Tongue (tissue), 2 donors: ENCODE data around the gene KRT17. TPM values are rescaled to one million over a fixed set of nuclear protein-coding genes. Genes with fewer than 3 reads are reported as not detected.
A peak's percentile ranks its signal among the peaks of the same experiment; 100 is the strongest.

Experiments
- DNase-seq: peaks from one replicate; pipeline ENCODE4 v3.0.0-alpha.2; 2015
- total RNA-seq: library from RNA; depleted of rRNA; stranded (reverse); fragments of >200 nt; gene quantifications from one replicate; pipeline ENCODE4 v1.2.3, GENCODE V29; 2014

Gene KRT17
- total RNA-seq: 253 TPM

- DNase-seq: peak; percentile 79
These were observed at the start of gene KRT17 for GRCh38 chr17:41624208-41625101. Gene KRT17, minus strand, starts transcription at chr17:41624575. Its CDS starts 66 bp downstream, at chr17:41624509.

DNA sequence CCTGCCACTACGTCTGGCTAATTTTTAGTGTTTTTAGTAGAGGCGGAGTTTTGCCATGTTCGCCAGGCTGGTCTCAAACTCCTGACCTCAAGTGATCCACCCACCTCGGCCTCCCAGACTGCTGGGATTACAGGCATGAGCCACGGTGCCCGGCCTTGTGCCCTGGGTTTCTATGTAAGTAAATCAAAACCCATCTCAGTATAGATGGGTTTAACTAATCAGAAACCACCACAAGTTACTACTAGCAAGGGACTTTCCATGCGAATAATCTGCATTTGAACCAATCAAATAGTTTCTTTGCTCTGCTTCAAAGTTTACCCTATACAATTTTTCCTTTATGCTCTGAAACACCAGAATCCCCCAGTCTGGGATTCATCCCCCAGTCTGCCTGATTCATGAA, 47.8 kb upstream of the KRT17 start:
- DNase-seq: no peak

DNA sequence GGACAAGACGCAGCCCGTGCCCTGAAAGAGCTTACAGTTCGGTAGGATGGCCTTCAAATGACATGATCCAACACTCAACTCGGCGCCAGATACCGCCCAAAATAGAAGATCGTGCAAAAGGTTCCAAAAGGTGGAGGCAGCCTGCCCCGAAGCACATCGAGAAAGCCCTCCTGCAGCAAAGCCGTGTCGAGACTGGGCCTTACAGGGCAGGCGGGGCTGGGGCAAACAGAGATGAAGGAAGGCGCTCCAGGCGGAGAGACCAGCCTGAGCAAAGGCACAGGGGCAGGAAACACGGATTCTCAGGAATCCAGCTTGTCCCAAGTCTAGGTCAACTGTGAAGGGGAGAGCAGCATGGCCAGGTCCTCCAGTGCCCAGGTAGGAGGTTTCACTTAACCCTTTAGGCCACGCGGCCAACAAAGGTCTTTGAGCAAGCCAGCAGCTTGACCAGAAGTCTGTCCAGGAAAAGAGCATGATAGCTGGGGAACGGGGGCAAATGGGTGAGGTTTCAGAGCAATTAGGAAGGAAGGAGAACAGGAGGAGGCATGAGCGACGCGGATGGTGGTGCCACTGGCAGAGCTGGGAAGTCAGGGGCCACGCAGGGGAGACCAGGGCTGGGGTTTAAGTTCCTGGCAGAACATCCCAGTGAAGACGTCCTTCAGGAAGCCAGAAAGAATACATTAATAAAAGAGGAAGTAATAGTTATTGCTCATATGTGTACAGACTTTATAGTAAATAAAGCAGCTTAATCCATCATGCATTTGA, 43.1 kb upstream of the KRT17 start:
- DNase-seq: no peak

GRCh38 chr17:41666708-41667279, 42.4 kb upstream of the KRT17 start:
- DNase-seq: peak; percentile 91

DNA sequence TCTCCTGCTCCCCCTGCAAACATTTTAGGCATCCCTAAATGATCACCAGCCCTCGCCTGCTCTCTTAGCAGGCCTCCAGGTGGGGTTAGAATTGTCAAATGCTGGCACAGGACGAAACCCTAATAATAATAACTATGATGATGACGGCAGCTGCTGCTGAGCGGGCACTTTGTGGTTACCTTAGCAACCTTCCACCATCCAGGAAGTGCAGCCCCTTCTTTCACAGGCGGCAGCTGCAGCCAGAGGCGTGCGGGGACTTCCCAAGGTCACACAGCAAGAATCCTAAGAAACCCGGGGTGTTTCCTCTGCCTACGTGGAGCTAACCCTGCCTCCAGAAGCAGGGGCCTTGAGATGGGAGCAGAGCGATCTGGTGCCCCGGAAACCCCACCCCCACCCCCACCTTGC, 41.9 kb upstream of the KRT17 start:
- peak; percentile 69 for DNase-seq

GRCh38 chr17:41665566-41666236, 41.3 kb upstream of the KRT17 start:
- DNase-seq: peak; percentile 93

DNA sequence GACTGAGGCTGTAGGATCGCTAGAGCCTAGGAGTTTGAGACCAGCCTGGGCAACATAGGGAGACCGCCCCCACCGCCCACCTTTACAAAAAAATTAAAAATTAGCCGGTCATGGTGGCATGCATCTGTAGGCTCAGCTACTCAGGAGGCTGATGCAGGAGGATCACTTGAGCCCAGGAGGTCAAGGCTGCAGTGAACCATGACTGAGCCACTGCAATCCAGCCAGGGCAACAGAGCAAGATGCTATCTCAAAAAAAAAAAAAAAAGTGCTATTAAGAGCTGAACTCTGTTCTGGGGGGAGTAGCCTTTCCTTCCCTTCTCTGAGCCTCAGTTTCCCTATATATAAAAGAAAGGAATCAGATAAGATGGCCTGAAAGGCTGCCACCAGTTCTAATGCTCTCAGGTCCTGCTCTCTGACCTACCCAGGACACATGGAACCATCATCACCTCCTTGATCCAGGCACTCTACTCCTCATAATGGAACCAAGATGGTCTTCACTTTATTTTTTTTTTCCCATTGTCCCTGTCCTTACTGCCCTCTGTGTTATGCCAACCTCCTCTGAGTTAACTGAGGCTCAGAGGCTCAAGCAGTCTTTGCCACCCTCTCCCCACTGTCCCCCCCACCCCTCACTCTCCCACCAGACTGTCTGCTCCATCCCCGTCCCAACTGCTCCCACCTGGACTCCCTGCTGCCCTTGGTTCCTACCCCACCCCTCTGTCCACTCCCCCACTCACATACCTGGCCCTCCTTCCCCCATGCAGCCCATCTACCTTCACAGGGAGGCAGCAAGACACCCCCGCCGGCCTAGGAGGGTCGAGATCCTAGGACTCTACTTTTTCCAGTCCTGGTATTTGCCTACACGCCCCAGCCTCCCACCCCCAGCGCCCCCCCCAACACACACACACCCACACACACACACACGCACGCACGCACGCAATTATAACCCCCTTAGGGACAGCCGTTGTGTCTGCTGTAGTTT, 40.5 kb upstream of the KRT17 start:
- no peak for DNase-seq

DNA sequence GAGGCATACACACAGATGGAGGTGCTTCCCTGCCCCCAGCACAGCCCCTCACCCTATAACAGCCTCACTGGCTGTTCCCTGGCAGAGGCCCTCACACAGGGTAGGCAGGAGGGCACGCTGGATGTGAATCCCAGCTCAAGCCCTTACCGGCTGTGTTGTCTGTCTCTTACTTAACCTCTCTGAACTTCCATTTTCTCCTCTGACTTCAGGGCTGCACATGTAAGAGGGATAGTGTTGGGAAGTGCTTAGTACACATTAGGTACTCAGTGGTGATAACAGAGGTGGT, 39.7 kb upstream of the KRT17 start:
- DNase-seq: no peak

DNA sequence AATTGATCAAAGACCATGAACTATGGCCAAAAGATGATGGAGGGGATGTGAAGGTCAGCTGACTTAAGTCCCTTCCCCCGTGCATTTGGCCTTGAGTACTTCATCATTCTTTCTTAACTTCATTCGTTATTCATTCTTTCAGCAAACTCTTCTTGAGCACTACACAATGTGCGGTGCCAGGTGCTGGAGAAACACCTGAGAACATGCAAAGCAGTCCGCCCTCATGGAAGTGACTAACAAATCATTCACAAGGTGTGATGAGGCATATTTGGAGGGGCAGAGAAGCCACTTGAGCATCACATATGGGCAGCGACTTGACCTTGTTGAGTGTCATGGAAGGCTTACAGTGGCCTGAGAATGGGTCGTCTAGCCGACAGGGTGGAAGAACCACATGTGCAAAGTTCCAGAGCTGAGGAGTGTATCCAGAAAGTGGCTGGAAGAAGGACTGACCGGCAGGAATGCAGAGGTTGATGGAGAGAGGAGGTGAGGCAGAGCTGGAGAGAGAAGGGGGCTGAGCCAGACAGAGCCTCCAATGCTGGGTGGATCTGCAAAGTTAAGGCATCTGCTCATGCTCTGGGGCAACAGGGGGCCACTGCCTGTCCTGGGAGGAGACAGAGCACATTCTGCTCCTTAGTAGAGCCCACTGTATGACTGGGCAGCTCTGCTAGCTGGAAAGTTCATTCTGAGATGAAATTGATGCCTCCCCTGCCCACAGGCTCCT, 39.2 kb upstream of the KRT17 start:
- no peak for DNase-seq

DNA sequence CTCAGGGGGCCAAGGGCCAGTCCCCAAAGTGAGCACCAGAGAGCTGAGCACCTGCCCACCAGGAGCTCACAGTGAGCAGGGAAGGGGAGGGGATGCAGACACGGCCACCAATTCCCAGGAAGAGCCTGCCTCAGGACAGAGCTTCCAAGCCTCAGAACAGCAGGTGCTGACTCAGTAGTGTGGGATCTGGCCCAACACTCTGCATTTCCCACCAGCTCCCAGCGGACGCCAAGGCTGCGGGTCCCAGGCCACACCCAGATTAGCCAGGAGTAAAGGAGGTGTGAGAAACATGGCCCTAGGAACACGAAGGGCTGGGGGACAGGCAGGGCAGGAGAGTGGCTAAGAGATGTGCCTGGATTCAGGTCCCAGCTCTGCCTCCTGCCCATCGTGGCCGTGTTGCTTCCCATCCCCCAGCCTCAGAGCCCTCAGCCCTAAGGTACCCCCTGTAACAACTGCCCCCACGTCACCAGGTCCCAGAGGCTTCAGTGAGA, 35.9 kb upstream of the KRT17 start:
- no peak for DNase-seq

DNA sequence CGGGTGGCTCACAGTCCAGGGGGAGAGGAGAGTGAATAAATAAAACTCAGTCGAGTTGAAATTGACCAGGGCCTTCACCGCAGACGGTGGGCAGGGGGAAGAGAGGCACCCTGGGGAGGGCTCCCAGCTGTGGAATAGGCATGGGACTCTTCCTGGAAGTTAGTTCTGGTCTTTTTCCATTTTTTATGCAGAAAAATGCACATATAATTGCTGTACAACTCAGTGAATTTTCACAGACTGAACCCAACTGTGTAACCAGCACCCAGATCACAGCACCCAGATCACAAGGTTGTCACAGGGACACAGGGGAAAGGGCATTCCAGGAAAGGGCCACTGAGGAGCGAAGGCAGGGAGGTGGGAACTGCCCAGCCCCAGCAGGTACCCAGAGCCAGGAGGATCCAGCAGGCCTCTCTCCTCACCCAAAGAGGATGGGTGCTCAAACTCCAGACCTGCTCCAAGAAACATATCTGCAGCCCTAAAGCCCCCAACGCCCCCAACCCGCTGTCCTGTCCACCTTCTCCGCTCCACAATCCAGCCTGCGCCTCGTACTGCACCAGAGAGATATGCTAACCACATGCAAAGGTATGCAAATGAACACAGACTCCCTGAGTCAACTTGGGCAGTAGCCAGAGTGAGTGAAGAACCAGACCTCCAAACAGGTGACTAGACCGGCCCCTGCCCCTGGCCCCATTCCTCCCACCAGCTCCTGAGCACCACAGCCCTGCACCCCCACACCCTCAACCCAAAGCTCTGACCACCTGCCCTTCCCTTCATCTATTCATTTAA, 35.2 kb upstream of the KRT17 start:
- no peak for DNase-seq

DNA sequence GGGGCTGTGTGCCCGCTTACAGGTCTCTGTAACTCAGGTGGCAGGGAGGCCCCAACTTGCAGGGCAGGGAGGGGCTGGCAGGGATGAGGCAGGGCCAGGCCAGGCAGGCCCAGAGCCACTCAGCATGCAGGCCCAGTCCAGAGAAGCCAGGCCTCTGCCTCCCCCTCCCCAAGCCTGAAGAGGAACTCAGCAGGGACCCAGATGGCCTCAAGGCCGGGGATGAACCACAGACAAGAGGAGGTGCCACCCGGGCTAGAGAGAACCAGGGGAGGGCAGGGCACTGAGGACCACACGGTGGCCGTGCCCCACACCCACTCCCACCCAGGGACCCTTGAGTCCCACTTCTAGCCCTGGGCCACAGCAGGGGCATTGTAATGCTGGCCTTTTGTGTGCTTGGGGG, 34.5 kb upstream of the KRT17 start:
- no peak for DNase-seq

- DNase-seq: no peak
These were observed 33.6 kb upstream of the KRT17 start for GRCh38 chr17:41657936-41658335.

- no peak for DNase-seq
These were observed 32.9 kb upstream of the KRT17 start for GRCh38 chr17:41657176-41657754.

GRCh38 chr17:41656249-41657023, 32.1 kb upstream of the KRT17 start:
- DNase-seq: no peak

DNA sequence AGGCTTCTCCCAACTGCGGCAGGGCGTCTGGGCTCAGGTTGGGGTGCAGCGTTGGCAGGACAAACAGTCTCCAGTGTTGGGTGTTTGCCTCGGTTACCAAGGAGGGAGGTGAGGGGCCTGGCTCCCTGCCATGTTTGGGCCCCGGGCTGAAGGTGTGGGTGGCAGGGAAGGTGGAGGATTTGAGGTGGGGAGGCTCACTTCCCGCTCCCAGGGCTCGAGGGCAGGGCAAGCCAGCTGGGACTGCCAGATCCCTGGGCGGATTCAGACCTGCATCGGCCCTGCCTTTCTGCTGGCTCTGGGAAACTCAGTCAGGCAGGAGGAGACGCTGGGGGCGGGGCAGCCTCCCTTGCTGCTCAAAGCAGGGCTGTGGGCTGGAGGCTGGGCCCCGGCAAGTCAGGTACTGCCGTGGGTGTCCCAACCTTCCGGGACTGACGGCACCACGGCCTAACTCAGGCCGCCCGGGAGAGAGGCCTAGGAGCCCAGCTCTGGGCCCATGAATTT, 31.3 kb upstream of the KRT17 start:
- peak; percentile 83 for DNase-seq

DNA sequence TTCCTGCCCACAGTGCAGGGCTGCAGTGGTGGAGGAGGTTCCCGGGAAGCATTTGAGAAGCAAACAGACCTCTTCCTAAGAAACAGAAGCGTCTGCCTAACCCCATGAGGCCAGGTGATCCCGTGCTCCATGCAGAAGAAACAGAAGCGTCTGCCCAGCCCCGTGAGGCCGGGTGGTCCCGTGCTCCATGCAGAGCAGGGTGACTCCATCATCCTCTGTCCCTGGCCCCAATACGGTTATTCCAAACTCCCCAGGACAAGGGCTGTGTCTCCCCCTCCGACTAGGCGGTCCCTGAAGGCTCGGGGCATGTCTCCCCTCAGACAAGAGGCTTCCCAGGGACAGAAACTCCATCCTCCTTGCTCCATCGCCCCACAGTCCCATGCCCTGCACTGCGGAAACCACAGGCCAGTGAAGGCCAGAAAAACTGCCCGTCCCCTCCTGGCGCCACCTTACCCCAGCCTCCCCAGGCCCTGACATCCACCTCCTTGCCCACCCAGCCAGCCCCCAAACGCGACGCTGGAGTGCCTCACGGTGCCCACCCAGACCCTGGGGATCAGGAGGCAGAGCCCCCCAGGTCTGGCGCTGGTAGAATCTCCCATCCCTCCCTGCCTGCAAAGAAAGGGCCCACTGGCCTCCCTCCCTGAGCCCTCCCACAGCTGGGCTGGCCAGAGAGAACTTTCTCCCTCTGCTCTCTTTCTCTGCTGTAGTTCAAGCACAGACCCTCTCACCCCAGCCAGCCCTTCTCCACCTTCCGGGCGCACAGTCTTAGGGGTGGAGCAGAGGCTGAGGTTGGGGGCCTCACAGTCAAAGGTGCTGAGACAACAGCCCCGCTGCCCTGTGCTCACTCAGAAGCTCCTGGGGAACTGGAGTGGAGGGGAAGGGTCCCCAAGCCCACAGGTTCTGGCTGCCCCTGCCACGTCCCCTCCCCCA, 30.6 kb upstream of the KRT17 start:
- no peak for DNase-seq
